ENCODE data around the gene ATP8B4.

ATP8B4 gene, protein sequence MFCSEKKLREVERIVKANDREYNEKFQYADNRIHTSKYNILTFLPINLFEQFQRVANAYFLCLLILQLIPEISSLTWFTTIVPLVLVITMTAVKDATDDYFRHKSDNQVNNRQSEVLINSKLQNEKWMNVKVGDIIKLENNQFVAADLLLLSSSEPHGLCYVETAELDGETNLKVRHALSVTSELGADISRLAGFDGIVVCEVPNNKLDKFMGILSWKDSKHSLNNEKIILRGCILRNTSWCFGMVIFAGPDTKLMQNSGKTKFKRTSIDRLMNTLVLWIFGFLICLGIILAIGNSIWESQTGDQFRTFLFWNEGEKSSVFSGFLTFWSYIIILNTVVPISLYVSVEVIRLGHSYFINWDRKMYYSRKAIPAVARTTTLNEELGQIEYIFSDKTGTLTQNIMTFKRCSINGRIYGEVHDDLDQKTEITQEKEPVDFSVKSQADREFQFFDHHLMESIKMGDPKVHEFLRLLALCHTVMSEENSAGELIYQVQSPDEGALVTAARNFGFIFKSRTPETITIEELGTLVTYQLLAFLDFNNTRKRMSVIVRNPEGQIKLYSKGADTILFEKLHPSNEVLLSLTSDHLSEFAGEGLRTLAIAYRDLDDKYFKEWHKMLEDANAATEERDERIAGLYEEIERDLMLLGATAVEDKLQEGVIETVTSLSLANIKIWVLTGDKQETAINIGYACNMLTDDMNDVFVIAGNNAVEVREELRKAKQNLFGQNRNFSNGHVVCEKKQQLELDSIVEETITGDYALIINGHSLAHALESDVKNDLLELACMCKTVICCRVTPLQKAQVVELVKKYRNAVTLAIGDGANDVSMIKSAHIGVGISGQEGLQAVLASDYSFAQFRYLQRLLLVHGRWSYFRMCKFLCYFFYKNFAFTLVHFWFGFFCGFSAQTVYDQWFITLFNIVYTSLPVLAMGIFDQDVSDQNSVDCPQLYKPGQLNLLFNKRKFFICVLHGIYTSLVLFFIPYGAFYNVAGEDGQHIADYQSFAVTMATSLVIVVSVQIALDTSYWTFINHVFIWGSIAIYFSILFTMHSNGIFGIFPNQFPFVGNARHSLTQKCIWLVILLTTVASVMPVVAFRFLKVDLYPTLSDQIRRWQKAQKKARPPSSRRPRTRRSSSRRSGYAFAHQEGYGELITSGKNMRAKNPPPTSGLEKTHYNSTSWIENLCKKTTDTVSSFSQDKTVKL

DNA sequence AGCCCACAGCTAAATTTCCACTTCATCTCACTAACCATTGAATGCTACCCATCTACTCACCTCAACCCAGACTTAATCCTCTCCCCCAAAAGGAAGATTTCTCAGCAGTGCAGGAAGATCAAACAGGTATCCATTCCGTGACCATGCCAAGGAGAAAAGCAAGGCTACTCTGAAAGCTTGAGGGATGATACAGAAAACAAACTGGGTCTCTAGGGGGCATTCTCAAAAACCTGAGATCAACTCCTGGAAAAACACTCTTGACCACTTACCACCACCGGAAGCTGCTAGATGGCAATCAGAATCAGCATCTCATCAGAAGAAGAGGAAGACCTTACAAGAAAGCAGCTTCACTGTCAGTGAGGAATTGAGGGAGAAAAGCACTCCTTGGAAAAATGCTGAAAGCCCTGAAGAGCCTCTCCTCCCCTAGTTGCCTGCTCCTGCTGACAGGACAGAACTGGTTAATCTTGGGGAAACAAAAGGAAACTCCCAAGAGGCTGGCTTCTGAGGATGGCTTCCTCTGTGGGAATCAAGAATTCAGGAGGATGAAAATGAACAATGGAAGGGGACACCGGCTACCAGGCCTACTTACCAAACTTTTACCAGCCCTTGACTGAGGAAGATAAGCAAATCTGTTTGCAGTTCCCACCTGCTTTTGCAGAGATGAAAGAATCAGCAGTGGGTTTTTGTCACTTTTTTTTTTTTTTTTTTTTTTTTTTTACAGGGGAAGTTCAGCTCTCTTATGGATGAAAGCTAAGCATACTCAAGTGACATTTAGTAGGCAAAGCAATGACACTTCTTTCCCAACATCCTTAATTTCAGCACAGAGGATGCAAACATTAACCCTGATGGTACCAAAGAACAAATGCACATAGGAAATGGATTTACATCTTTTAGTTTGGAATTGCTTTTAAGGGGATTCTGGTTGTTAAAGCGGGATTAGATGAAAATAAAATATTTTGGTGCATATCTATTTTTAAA lies at the start of gene ATP8B4:
Gene ATP8B4 (minus strand): TSS at position 171 of the 978 bp plus-strand sequence. CDS start 12,267 bp downstream, outside the sequence.
- no peak for DNase-seq (ENCODE audit: extremely low read depth, low read depth)
- no peak for TF ChIP-seq CTCF (IDR thresholded peaks at IDR 0.05; ENCODE audit: low read depth, low read length)

- no peak for DNase-seq (ENCODE audit: extremely low read depth, low read depth)
- TF ChIP-seq CTCF (IDR thresholded peaks at IDR 0.05; ENCODE audit: low read depth, low read length) = no peak
Measured at GRCh38 chr15:50168379-50168778, 49.3 kb upstream of the ATP8B4 start.

GRCh38 chr15:50167110-50167509 lies 48.1 kb upstream of the ATP8B4 start:
- TF ChIP-seq CTCF (IDR thresholded peaks at IDR 0.05; ENCODE audit: low read depth, low read length) = no peak
- DNase-seq (ENCODE audit: extremely low read depth, low read depth) = no peak

- TF ChIP-seq CTCF (IDR thresholded peaks at IDR 0.05; ENCODE audit: low read depth, low read length) = no peak
- peak; percentile 27 for DNase-seq (ENCODE audit: extremely low read depth, low read depth)
Measured at GRCh38 chr15:50166216-50166615, 47.2 kb upstream of the ATP8B4 start.

DNA sequence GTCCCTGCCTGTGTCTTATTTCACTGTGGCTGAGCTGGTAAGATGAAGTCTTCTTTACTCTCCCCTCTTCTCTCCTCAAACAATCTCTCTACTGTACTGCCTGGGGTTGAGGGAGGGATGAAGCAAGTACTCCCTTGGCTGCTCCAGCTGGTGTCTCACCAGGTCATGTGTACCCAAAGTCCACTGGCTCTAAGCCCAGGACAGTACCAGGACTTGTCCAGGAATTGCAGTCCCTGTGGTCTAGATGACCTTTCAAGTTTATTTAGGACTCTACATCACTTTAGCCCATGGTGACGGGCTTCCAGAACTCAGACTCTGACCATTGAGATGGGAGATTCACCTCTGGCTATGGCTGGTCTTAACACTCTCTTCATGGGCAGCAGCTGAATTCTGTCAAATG lies 45.4 kb upstream of the ATP8B4 start:
- no peak for DNase-seq (ENCODE audit: extremely low read depth, low read depth)
- TF ChIP-seq CTCF (IDR thresholded peaks at IDR 0.05; ENCODE audit: low read depth, low read length) = no peak

DNA sequence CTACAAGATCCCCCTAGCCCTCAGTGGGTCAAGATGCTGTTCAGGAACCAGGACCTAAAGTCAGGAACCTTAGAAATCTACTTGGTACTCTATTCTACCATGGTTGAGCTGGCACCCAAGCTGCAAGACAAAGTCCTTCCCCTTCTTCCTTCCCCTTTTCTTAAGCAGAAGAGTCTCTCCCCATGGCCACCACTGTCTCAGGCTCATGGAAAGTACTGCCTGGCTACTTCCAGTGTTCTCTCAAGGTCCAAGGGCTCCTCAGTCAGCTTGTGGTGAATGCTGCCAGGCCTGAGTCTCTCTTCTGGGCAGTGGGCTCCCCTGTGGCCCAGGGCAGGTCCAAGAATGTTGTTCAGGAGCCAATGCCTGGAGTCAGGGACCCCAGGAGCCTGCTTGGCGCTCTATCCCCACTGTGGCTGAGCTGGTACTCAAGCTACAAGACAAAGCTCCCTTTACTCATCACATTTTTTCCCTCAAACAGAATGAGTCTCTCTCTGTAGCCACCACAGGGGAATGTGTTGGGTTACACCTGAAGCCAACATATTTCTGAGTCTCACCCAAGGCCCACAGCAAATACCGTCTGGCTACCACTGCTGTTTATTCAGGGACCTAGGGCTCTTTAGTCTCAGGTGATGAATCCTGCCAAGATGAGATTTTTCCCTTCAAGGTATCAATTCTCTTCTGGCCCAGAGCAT lies 44.8 kb upstream of the ATP8B4 start:
- TF ChIP-seq CTCF (IDR thresholded peaks at IDR 0.05; ENCODE audit: low read depth, low read length) = no peak
- no peak for DNase-seq (ENCODE audit: extremely low read depth, low read depth)
